Neuronal stem cell (in vitro differentiated cells): Measurements from ENCODE around the gene ADCY2.

Experiments
- DNase-seq: peaks from one replicate; pipeline ENCODE4 v3.0.0-alpha.2; 2013; ENCODE audit warnings: low spot score
- H2AFZ ChIP-seq: one replicate; pipeline ENCODE4 v1.6.1; 2013; ENCODE audit warnings: mild to moderate bottlenecking, low read length, inconsistent platforms
- H2AK5ac ChIP-seq: 2 replicates; pipeline ENCODE4 v1.6.1; 2013; ENCODE audit warnings: low read depth, mild to moderate bottlenecking, inconsistent platforms, low read length, moderate library complexity, mixed read lengths
- H2BK120ac ChIP-seq: 2 replicates; pipeline ENCODE4 v1.6.1; 2013; ENCODE audit warnings: low read depth, mild to moderate bottlenecking, inconsistent platforms, low read length, moderate library complexity, mixed read lengths
- H2BK12ac ChIP-seq: one replicate; pipeline ENCODE4 v1.6.1; 2013; ENCODE audit warnings: low read length, inconsistent platforms
- H2BK15ac ChIP-seq: 2 replicates; pipeline ENCODE4 v1.6.1; 2013; ENCODE audit warnings: mild to moderate bottlenecking, low read length, inconsistent platforms, mixed read lengths
- H2BK5ac ChIP-seq: one replicate; pipeline ENCODE4 v1.6.1; 2013; ENCODE audit warnings: inconsistent platforms, mild to moderate bottlenecking, low read length, moderate library complexity
- H3K14ac ChIP-seq: one replicate; pipeline ENCODE4 v1.6.1; 2013; ENCODE audit warnings: low read length, inconsistent platforms
- H3K18ac ChIP-seq: 2 replicates; pipeline ENCODE4 v1.6.1; 2013; ENCODE audit warnings: low read length, inconsistent platforms
- H3K23ac ChIP-seq: 2 replicates; pipeline ENCODE4 v1.6.1; 2013; ENCODE audit warnings: low read depth, mild to moderate bottlenecking, mixed read lengths, low read length, inconsistent platforms; ENCODE audit not compliant: poor library complexity
- H3K27ac ChIP-seq: replicated peaks from 3 replicates; pipeline ENCODE4 v1.5.1; 2013; ENCODE audit warnings: low read length, inconsistent platforms
- H3K27me3 ChIP-seq, 3 experiments: 2 replicates each; pipeline ENCODE4 v1.6.1; 2013; ENCODE audit warnings: low read length in 3 of 3, mild to moderate bottlenecking in 2 of 3, inconsistent platforms in 1 of 3, low read depth in 1 of 3, mixed read lengths in 1 of 3, moderate library complexity in 1 of 3; ENCODE audit not compliant: control insufficient read depth in 3 of 3, insufficient read depth in 3 of 3
- H3K36me3 ChIP-seq, 2 donors: replicated peaks in 1 of 2; 2 replicates each; pipeline ENCODE4 v1.6.1; 2013; ENCODE audit warnings: low read length in 2 of 2; ENCODE audit not compliant: control insufficient read depth in 2 of 2, insufficient read depth in 2 of 2
- H3K4ac ChIP-seq: 2 replicates; pipeline ENCODE4 v1.6.1; 2013; ENCODE audit warnings: inconsistent platforms, mild to moderate bottlenecking, low read length, moderate library complexity
- H3K4me1 ChIP-seq, 2 donors: 1 replicate in 1 of 2; 2 replicates in 1 of 2; pipeline ENCODE4 v1.6.1; 2013; ENCODE audit warnings: low read length in 2 of 2, low read depth in 1 of 2; ENCODE audit not compliant: control insufficient read depth in 2 of 2, insufficient read depth in 1 of 2
- H3K4me2 ChIP-seq: one replicate; pipeline ENCODE4 v1.6.1; 2013; ENCODE audit warnings: mild to moderate bottlenecking, low read length, inconsistent platforms; ENCODE audit not compliant: insufficient read depth, poor library complexity, severe bottlenecking
- H3K4me3 ChIP-seq, 2 donors: 2 replicates each; pipeline ENCODE4 v1.5.1; 2013; ENCODE audit warnings: low read length in 2 of 2, mild to moderate bottlenecking in 2 of 2, inconsistent platforms in 1 of 2, moderate library complexity in 1 of 2
- H3K79me1 ChIP-seq: one replicate; pipeline ENCODE4 v1.6.1; 2013; ENCODE audit warnings: low read depth, mild to moderate bottlenecking, inconsistent platforms, low read length, moderate library complexity
- H3K9ac ChIP-seq: one replicate; pipeline ENCODE4 v1.6.1; 2013; ENCODE audit warnings: mild to moderate bottlenecking, low read depth, low read length, inconsistent platforms; ENCODE audit not compliant: poor library complexity
- H3K9me3 ChIP-seq, 2 donors: replicated peaks in 1 of 2; 2 replicates each; pipeline versions ENCODE3 to v1.6.1; 2013; ENCODE audit warnings: low read length in 2 of 2, mild to moderate bottlenecking in 2 of 2, inconsistent platforms in 1 of 2, low read depth in 1 of 2, mixed read lengths in 1 of 2, moderate library complexity in 1 of 2; ENCODE audit not compliant: control insufficient read depth in 2 of 2, insufficient read depth in 1 of 2
- H4K8ac ChIP-seq: one replicate; pipeline ENCODE4 v1.6.1; 2013; ENCODE audit warnings: low read depth, mild to moderate bottlenecking, inconsistent platforms, low read length, moderate library complexity
- H4K91ac ChIP-seq: one replicate; pipeline ENCODE4 v1.6.1; 2013; ENCODE audit warnings: low read length, low read depth, mild to moderate bottlenecking, inconsistent platforms; ENCODE audit not compliant: poor library complexity
- WGBS, 2 donors: extraction: QIAGEN DNeasy Blood & Tissue Kit; methylation state at CpG; one replicate each; pipeline ENCODE4 v1.1.7; 2013; ENCODE audit warnings: missing lambda C conversion rate in 2 of 2, mixed read lengths in 1 of 2; ENCODE audit not compliant: insufficient read length in 2 of 2, insufficient replicate concordance in 1 of 2; ENCODE audit errors: extremely low coverage in 2 of 2; 5-methylcytosine and 5-hydroxymethylcytosine counted together

The ADCY2 gene

GRCh38 chr5:7398596-7399280, 2.8 kb downstream of the ADCY2 start:
- H2BK15ac ChIP-seq = no peak overlapping the region
- no peak overlapping the region for H2AFZ ChIP-seq
- H4K91ac ChIP-seq = no peak overlapping the region
- H3K27ac ChIP-seq = no peak overlapping the region
- H2BK5ac ChIP-seq = no peak overlapping the region
- H2BK120ac ChIP-seq = no peak overlapping the region
- H2AK5ac ChIP-seq = no peak overlapping the region
- no peaks in the 10 kb centered on the region for H3K4me1 ChIP-seq
- H3K4ac ChIP-seq = no peak overlapping the region
- H3K79me1 ChIP-seq = no peaks in the 10 kb centered on the region
- H3K9me3 ChIP-seq = no peaks in the 10 kb centered on the region
- no peak overlapping the region for H3K4me2 ChIP-seq
- DNase-seq = no peak
- no peak overlapping the region for H3K23ac ChIP-seq
- peaks cover 0 to 9% (median 0%) of the 10 kb centered on the region in 3 experiments for H3K27me3 ChIP-seq
- H3K14ac ChIP-seq = no peak overlapping the region
- H3K9ac ChIP-seq = no peak overlapping the region
- no peak overlapping the region for H4K8ac ChIP-seq
- H3K18ac ChIP-seq = no peak overlapping the region
- peak overlapping the region in 1 of 2 donors; percentile 13 for H3K4me3 ChIP-seq
- H2BK12ac ChIP-seq = no peak overlapping the region
- no CpG with 5 or more reads among the region's 6 CpGs for WGBS, 2 donors
- no peaks in the 10 kb centered on the region for H3K36me3 ChIP-seq

GRCh38 chr5:7405277-7405676, 9.3 kb downstream of the ADCY2 start:
- no peak overlapping the region for H3K9ac ChIP-seq
- no peak overlapping the region for H4K91ac ChIP-seq
- no peak overlapping the region for H2AFZ ChIP-seq
- H3K4ac ChIP-seq = no peak overlapping the region
- H3K79me1 ChIP-seq = no peaks in the 10 kb centered on the region
- H3K14ac ChIP-seq = no peak overlapping the region
- no peak overlapping the region for H2BK5ac ChIP-seq
- H3K27ac ChIP-seq = no peak overlapping the region
- H3K18ac ChIP-seq = no peak overlapping the region
- no peak overlapping the region for H3K4me2 ChIP-seq
- no peak overlapping the region for H2BK120ac ChIP-seq
- H3K23ac ChIP-seq = no peak overlapping the region
- H3K36me3 ChIP-seq = peaks cover 0 to 2% of the 10 kb centered on the region in 2 donors
- H4K8ac ChIP-seq = no peak overlapping the region
- DNase-seq = no peak
- H2AK5ac ChIP-seq = no peak overlapping the region
- H3K4me1 ChIP-seq = no peaks in the 10 kb centered on the region
- WGBS, 2 donors = no CpG with 5 or more reads among the region's 1 CpG
- no peak overlapping the region for H3K4me3 ChIP-seq
- H3K27me3 ChIP-seq = no peaks in the 10 kb centered on the region
- H2BK15ac ChIP-seq = no peak overlapping the region
- no peak overlapping the region for H2BK12ac ChIP-seq
- H3K9me3 ChIP-seq = no peaks in the 10 kb centered on the region

- no peak for DNase-seq
- Histone ChIP-seq H3K23ac (no peak overlapping the region), H2AK5ac (no peak overlapping the region), H3K18ac (no peak overlapping the region), H3K4me2 (no peak overlapping the region), H2BK120ac (no peak overlapping the region), H3K9ac (no peak overlapping the region), H2BK15ac (no peak overlapping the region), H3K14ac (no peak overlapping the region), H4K91ac (no peak overlapping the region), H3K79me1 (no peaks in the 10 kb centered on the region), H4K8ac (no peak overlapping the region), H3K4me3 (no peak overlapping the region), H3K4ac (no peak overlapping the region), H2BK12ac (no peak overlapping the region), H3K36me3 (peaks cover 0 to 2% of the 10 kb centered on the region in 2 donors), H2BK5ac (no peak overlapping the region), H3K27ac (no peak overlapping the region), H2AFZ (no peak overlapping the region), H3K4me1 (peaks cover 0 to 1% of the 10 kb centered on the region in 2 donors), H3K9me3 (peaks cover 0 to 2% of the 10 kb centered on the region in 2 donors), H3K27me3 (no peaks in the 10 kb centered on the region)
- WGBS, 2 donors = no CpG with 5 or more reads among the region's 5 CpGs
Observed at GRCh38 chr5:7410936-7411511, 15.1 kb downstream of the ADCY2 start.

- H2BK120ac ChIP-seq = no peak overlapping the region
- no peak overlapping the region for H2AK5ac ChIP-seq
- H2AFZ ChIP-seq = no peak overlapping the region
- no peak overlapping the region for H2BK5ac ChIP-seq
- H4K91ac ChIP-seq = no peak overlapping the region
- H3K14ac ChIP-seq = no peak overlapping the region
- no peak overlapping the region for H2BK12ac ChIP-seq
- H3K27ac ChIP-seq = no peak overlapping the region
- no peak overlapping the region for H3K23ac ChIP-seq
- H3K9me3 ChIP-seq = peaks cover 0 to 2% of the 10 kb centered on the region in 2 donors
- no CpG with 5 or more reads among the region's 10 CpGs for WGBS, 2 donors
- no peak for DNase-seq
- H3K18ac ChIP-seq = no peak overlapping the region
- H3K4me2 ChIP-seq = no peak overlapping the region
- H3K4me3 ChIP-seq = no peak overlapping the region
- no peak overlapping the region for H4K8ac ChIP-seq
- H3K4me1 ChIP-seq = peaks cover 0 to 1% of the 10 kb centered on the region in 2 donors
- no peak overlapping the region for H3K4ac ChIP-seq
- H3K36me3 ChIP-seq = peaks cover 0 to 2% of the 10 kb centered on the region in 2 donors
- no peak overlapping the region for H2BK15ac ChIP-seq
- no peaks in the 10 kb centered on the region for H3K27me3 ChIP-seq
- no peak overlapping the region for H3K9ac ChIP-seq
- H3K79me1 ChIP-seq = no peaks in the 10 kb centered on the region
Observed at GRCh38 chr5:7412409-7412808, 16.5 kb downstream of the ADCY2 start.
